K562 (cell line): Measurements from ENCODE around the gene CDC14A. TPM values are rescaled to one million over a fixed set of nuclear protein-coding genes. Genes with fewer than 3 reads are reported as not detected.

ENCODE experiments used
- EP300 ChIP-seq: IDR thresholded peaks from 2 replicates; pipeline ENCODE4 v1.6.1; 2012; ENCODE audit warnings: low read length, improper control_type of control experiment
- GABPB2 ChIP-seq: fragments of 250-450 bp; sonication (Bioruptor Pico); conservative IDR thresholded peaks from 2 replicates; pipeline ENCODE4 v1.5.1; 2021; ENCODE audit warnings: mild to moderate bottlenecking
- GTF2F1 ChIP-seq: IDR thresholded peaks from 2 replicates; pipeline ENCODE4 v1.6.1; 2011; ENCODE audit warnings: low read depth, low read length, improper control_type of control experiment
- RBM34 ChIP-seq: fragments of 200-400 bp; formaldehyde crosslinking; IDR thresholded peaks from 2 replicates; pipeline ENCODE4 v1.6.1; 2018; ENCODE audit warnings: low read length, borderline replicate concordance; ENCODE audit not compliant: insufficient read depth
- SMARCA4 ChIP-seq: fragments of 450-650 bp; IDR thresholded peaks from 2 replicates; pipeline ENCODE4 v1.6.1; 2016
- ZKSCAN3 ChIP-seq: fragments of 250-450 bp; sonication (Bioruptor Pico); IDR thresholded peaks from 2 replicates; pipeline ENCODE4 v1.4.0; 2020
- ZKSCAN8 ChIP-seq: fragments of 200-800 bp; sonication (Bioruptor generic); IDR thresholded peaks from 2 replicates; pipeline ENCODE4 v1.6.1; 2016; ENCODE audit warnings: missing genetic modification characterization, missing compliant biosample characterization
- ZNF316 ChIP-seq: fragments of 450-650 bp; IDR thresholded peaks from 2 replicates; pipeline ENCODE4 v1.6.1; 2016
- polyA plus RNA-seq, 8 experiments: library from polyadenylated mRNA; depleted of rRNA in 4 of 8; stranded (reverse) in 5 of 8; unstranded in 3 of 8; fragments of >200 nt; fragmentation: Nextera tagmentation in 2 of 8; fragmentation: Illumina TruSeq in 1 of 8; extraction: Ambion mirVana in 2 of 8; extraction: Trizol in 1 of 8; gene quantifications; 2 replicates each; pipeline versions ENCODE4 v1.2.1 to v1.2.3, GENCODE V29; 2011 to 2014; ENCODE audit warnings: inconsistent platforms in 1 of 8, missing spikeins in 1 of 8
- total RNA-seq, 7 experiments: library from RNA; depleted of rRNA in 6 of 7; stranded (reverse); fragments of >200 nt in 6 of 7; fragmentation: Illumina TruSeq in 2 of 7; extraction: Trizol in 2 of 7; gene quantifications; 2 replicates each; pipeline versions ENCODE4 v1.2.1 to v1.2.3, GENCODE V29; 2011 to 2021; ENCODE audit warnings: low replicate concordance in 1 of 7
- TF ChIP-seq, protein P1 (sequence below): fragments of 450-650 bp; conservative IDR thresholded peaks from 2 replicates; pipeline ENCODE4 v1.6.1; 2016; ENCODE audit warnings: missing genetic modification characterization, low read depth, mild to moderate bottlenecking, missing compliant biosample characterization, moderate library complexity
- TF ChIP-seq, protein P2 (sequence below): fragments of 250-450 bp; sonication (Bioruptor Pico); IDR thresholded peaks from 2 replicates; pipeline ENCODE4 v1.8.0; 2022; ENCODE audit warnings: moderate library complexity, mild to moderate bottlenecking, inconsistent platforms
- TF ChIP-seq, protein P3 (sequence below): sonication (generic); formaldehyde crosslinking; IDR thresholded peaks from 2 replicates; pipeline ENCODE4 v1.8.1; 2023; ENCODE audit warnings: mild to moderate bottlenecking, missing genetic modification reagents
- TF ChIP-seq, protein P4 (sequence below): fragments of 250-450 bp; sonication (Bioruptor Pico); IDR thresholded peaks from 2 replicates; pipeline ENCODE4 v1.8.0; 2021; ENCODE audit warnings: moderate library complexity, mild to moderate bottlenecking, inconsistent platforms
- TF ChIP-seq, protein P5 (sequence below): sonication (generic); formaldehyde crosslinking; IDR thresholded peaks from 2 replicates; pipeline ENCODE4 v1.8.0; 2022; ENCODE audit warnings: mild to moderate bottlenecking, missing genetic modification reagents
- TF ChIP-seq, protein P6 (sequence below): fragments of 450-650 bp; IDR thresholded peaks from 2 replicates; pipeline ENCODE4 v1.6.1; 2016; ENCODE audit warnings: borderline replicate concordance

CDC14A gene
- total and polyA plus RNA-seq, 9 of the 15 experiments (the other 6 are each of a cell fraction or from before 2014, with no cell fraction given): 17.0 to 74.3 (median 33.4) TPM

DNA sequence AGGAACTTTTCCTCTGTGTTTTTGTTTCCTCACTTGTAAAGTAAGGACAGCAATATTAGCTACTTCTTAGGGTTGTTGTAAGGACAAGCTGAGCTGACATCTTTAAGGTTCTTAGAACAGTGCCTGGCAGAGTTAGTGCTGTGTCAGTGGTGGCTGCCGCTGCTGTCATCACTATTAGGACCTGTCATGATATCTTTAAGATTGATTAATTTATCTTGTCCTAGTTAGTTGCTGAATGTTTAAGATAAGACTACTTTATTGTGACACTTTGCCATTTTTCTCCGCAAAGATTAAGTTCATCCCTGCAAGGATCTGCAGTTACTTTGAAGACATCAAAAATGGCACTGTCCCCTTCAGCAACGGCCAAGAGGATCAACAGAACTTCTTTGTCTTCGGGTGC lies 145.5 kb downstream of the CDC14A start (continued):
- TF ChIP-seq SMARCA4 (no peak), RBM34 (no peak), GABPB2 (CRISPR knock-in tag) (no peak), EP300 (peak; percentile 32; the same call in 1 of the 2 replicates), ZKSCAN3 (CRISPR knock-in tag) (no peak), GTF2F1 (no peak), ZNF316 (no peak), ZKSCAN8 (no peak)
- TF ChIP-seq, protein P1, sequence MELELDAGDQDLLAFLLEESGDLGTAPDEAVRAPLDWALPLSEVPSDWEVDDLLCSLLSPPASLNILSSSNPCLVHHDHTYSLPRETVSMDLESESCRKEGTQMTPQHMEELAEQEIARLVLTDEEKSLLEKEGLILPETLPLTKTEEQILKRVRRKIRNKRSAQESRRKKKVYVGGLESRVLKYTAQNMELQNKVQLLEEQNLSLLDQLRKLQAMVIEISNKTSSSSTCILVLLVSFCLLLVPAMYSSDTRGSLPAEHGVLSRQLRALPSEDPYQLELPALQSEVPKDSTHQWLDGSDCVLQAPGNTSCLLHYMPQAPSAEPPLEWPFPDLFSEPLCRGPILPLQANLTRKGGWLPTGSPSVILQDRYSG: no peak
- TF ChIP-seq, protein P2, sequence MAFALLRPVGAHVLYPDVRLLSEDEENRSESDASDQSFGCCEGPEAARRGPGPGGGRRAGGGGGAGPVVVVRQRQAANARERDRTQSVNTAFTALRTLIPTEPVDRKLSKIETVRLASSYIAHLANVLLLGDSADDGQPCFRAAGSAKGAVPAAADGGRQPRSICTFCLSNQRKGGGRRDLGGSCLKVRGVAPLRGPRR: no peak
- TF ChIP-seq, protein P3, sequence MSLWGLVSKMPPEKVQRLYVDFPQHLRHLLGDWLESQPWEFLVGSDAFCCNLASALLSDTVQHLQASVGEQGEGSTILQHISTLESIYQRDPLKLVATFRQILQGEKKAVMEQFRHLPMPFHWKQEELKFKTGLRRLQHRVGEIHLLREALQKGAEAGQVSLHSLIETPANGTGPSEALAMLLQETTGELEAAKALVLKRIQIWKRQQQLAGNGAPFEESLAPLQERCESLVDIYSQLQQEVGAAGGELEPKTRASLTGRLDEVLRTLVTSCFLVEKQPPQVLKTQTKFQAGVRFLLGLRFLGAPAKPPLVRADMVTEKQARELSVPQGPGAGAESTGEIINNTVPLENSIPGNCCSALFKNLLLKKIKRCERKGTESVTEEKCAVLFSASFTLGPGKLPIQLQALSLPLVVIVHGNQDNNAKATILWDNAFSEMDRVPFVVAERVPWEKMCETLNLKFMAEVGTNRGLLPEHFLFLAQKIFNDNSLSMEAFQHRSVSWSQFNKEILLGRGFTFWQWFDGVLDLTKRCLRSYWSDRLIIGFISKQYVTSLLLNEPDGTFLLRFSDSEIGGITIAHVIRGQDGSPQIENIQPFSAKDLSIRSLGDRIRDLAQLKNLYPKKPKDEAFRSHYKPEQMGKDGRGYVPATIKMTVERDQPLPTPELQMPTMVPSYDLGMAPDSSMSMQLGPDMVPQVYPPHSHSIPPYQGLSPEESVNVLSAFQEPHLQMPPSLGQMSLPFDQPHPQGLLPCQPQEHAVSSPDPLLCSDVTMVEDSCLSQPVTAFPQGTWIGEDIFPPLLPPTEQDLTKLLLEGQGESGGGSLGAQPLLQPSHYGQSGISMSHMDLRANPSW: no peak
- TF ChIP-seq, protein P4, sequence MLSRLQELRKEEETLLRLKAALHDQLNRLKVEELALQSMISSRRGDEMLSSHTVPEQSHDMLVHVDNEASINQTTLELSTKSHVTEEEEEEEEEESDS: no peak
- TF ChIP-seq, protein P5, sequence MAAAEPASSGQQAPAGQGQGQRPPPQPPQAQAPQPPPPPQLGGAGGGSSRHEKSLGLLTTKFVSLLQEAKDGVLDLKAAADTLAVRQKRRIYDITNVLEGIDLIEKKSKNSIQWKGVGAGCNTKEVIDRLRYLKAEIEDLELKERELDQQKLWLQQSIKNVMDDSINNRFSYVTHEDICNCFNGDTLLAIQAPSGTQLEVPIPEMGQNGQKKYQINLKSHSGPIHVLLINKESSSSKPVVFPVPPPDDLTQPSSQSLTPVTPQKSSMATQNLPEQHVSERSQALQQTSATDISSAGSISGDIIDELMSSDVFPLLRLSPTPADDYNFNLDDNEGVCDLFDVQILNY (CRISPR knock-in tag): no peak
- TF ChIP-seq, protein P6, sequence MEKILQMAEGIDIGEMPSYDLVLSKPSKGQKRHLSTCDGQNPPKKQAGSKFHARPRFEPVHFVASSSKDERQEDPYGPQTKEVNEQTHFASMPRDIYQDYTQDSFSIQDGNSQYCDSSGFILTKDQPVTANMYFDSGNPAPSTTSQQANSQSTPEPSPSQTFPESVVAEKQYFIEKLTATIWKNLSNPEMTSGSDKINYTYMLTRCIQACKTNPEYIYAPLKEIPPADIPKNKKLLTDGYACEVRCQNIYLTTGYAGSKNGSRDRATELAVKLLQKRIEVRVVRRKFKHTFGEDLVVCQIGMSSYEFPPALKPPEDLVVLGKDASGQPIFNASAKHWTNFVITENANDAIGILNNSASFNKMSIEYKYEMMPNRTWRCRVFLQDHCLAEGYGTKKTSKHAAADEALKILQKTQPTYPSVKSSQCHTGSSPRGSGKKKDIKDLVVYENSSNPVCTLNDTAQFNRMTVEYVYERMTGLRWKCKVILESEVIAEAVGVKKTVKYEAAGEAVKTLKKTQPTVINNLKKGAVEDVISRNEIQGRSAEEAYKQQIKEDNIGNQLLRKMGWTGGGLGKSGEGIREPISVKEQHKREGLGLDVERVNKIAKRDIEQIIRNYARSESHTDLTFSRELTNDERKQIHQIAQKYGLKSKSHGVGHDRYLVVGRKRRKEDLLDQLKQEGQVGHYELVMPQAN: no peak
